H1 (cell line): Measurements from ENCODE around the gene LLGL2. TPM values are rescaled to one million over a fixed set of nuclear protein-coding genes. Genes with fewer than 3 reads are reported as not detected.

ENCODE experiments used
- CTCF ChIA-PET: fragments of 300-600 bp; sonication (Branson Sonifier 250); formaldehyde crosslinking; loops from one replicate; lab custom pipeline; 2021; ENCODE audit not compliant: partially characterized antibody; lab: Charles Lee
- POLR2A ChIA-PET: fragments of 300-600 bp; sonication (Branson Sonifier 250); formaldehyde crosslinking; loops from one replicate; lab custom pipeline; 2021; ENCODE audit warnings: inconsistent platforms; ENCODE audit not compliant: partially characterized antibody; lab: Charles Lee
- DNase-seq, 2 experiments: peaks; one replicate each; pipeline versions ENCODE4 v3.0.0 to v3.0.0-alpha.2; 2010 to 2022; ENCODE audit warnings: low spot score in 2 of 2, low read depth in 1 of 2, mixed read lengths in 1 of 2
- FAIRE-seq: peaks from 2 replicates; lab custom pipeline; 2011; peaks lifted over from hg19 to GRCh38; lab: Jason Lieb, UNC
- H2AFZ ChIP-seq: 2 replicates; pipeline ENCODE4 v1.8.1; 2012; ENCODE audit warnings: low read length, inconsistent platforms
- H2AK5ac ChIP-seq: 2 replicates; pipeline ENCODE4 v1.6.1; 2013; ENCODE audit warnings: low read depth, low read length
- H2BK120ac ChIP-seq: replicated peaks from 2 replicates; pipeline ENCODE3; 2013; ENCODE audit warnings: low read depth, low read length, inconsistent platforms
- H2BK12ac ChIP-seq: 2 replicates; pipeline ENCODE4 v1.6.1; 2013; ENCODE audit warnings: low read depth, low read length
- H2BK15ac ChIP-seq: 2 replicates; pipeline ENCODE4 v1.6.1; 2013; ENCODE audit warnings: low read length
- H2BK20ac ChIP-seq: 2 replicates; pipeline ENCODE4 v1.6.1; 2013; ENCODE audit warnings: low read length
- H2BK5ac ChIP-seq: 2 replicates; pipeline ENCODE4 v1.6.1; 2013; ENCODE audit warnings: low read depth, low read length
- H3K14ac ChIP-seq: 2 replicates; pipeline ENCODE4 v1.6.1; 2013; ENCODE audit warnings: inconsistent platforms; ENCODE audit not compliant: insufficient read length
- H3K18ac ChIP-seq: 2 replicates; pipeline ENCODE4 v1.6.1; 2013; ENCODE audit warnings: low read length; ENCODE audit errors: extremely low read depth
- H3K23ac ChIP-seq: 2 replicates; pipeline ENCODE4 v1.6.1; 2013; ENCODE audit warnings: inconsistent platforms; ENCODE audit not compliant: insufficient read length
- H3K23me2 ChIP-seq: 2 replicates; pipeline ENCODE4 v1.6.1; 2013; ENCODE audit warnings: low read depth, low read length
- H3K27ac ChIP-seq: 2 replicates; pipeline ENCODE4 v1.6.1; 2011; ENCODE audit warnings: low read depth, low read length, inconsistent platforms
- H3K27me3 ChIP-seq, 4 experiments: replicated peaks in 1 of 4; 1 replicate in 1 of 4; 2 replicates in 3 of 4; pipeline versions ENCODE4 v1.6.1 to v1.8.1; 2011 to 2013; ENCODE audit warnings: low read length in 3 of 4, mild to moderate bottlenecking in 3 of 4, inconsistent platforms in 2 of 4, mixed read lengths in 2 of 4, moderate library complexity in 1 of 4; ENCODE audit not compliant: control insufficient read depth in 3 of 4, insufficient read depth in 3 of 4; ENCODE audit errors: extremely low read depth in 1 of 4
- H3K36me3 ChIP-seq, 4 experiments: 2 replicates each; pipeline versions ENCODE4 v1.6.1 to v1.8.1; 2011 to 2013; ENCODE audit warnings: mild to moderate bottlenecking in 4 of 4, low read length in 3 of 4, moderate library complexity in 2 of 4, control low read depth in 1 of 4, inconsistent platforms in 1 of 4; ENCODE audit not compliant: insufficient read depth in 4 of 4, control insufficient read depth in 2 of 4
- H3K4ac ChIP-seq: replicated peaks from 2 replicates; pipeline ENCODE3; 2013; ENCODE audit warnings: low read length, low read depth, mixed read lengths, inconsistent platforms; ENCODE audit not compliant: insufficient read length
- H3K4me1 ChIP-seq, 4 experiments: replicated peaks in 1 of 4; 1 replicate in 1 of 4; 2 replicates in 3 of 4; pipeline versions ENCODE4 v1.6.1 to v1.8.1; 2011 to 2013; ENCODE audit warnings: low read length in 3 of 4, inconsistent platforms in 2 of 4, mixed read lengths in 1 of 4; ENCODE audit not compliant: insufficient read depth in 4 of 4, control insufficient read depth in 3 of 4
- H3K4me2 ChIP-seq, 2 experiments: 2 replicates each; pipeline versions ENCODE4 v1.6.1 to v1.8.1; 2011 to 2013; ENCODE audit warnings: low read depth in 2 of 2, low read length in 2 of 2, control low read depth in 1 of 2, inconsistent platforms in 1 of 2, mild to moderate bottlenecking in 1 of 2; ENCODE audit not compliant: insufficient read depth in 1 of 2
- H3K4me3 ChIP-seq, 4 experiments: fragments of 200-600, 300-600 bp in 1 of 4; sonication (generic), shearing (Covaris generic), sonication (Bioruptor Twin) in 1 of 4; 2 replicates each; pipeline versions ENCODE4 v1.5.1 to v1.8.1; 2011 to 2016; ENCODE audit warnings: low read length in 4 of 4, low read depth in 3 of 4, control low read depth in 2 of 4, inconsistent platforms in 2 of 4, mild to moderate bottlenecking in 2 of 4, mixed read lengths in 1 of 4, moderate library complexity in 1 of 4; ENCODE audit not compliant: insufficient read depth in 2 of 4; ENCODE audit errors: extremely low read depth in 1 of 4
- H3K56ac ChIP-seq: replicated peaks from 2 replicates; pipeline ENCODE3; 2013; ENCODE audit warnings: low read depth, mild to moderate bottlenecking, mixed read lengths, low read length, inconsistent platforms; ENCODE audit not compliant: insufficient read length
- H3K79me1 ChIP-seq: 2 replicates; pipeline ENCODE4 v1.6.1; 2013; ENCODE audit warnings: low read depth, low read length, control low read depth
- H3K79me2 ChIP-seq, 2 experiments: 2 replicates each; pipeline versions ENCODE4 v1.6.1 to v1.8.1; 2012 to 2013; ENCODE audit warnings: low read length in 2 of 2, mild to moderate bottlenecking in 2 of 2, inconsistent platforms in 1 of 2; ENCODE audit not compliant: insufficient read depth in 2 of 2, control insufficient read depth in 1 of 2
- H3K9ac ChIP-seq, 4 experiments: replicated peaks in 1 of 4; 1 replicate in 1 of 4; 2 replicates in 3 of 4; pipeline versions ENCODE4 v1.6.1 to v1.8.1; 2011 to 2013; ENCODE audit warnings: low read depth in 3 of 4, low read length in 3 of 4, control low read depth in 2 of 4, mild to moderate bottlenecking in 2 of 4, moderate library complexity in 2 of 4, inconsistent platforms in 1 of 4; ENCODE audit errors: extremely low read depth in 1 of 4
- H3K9me3 ChIP-seq, 2 experiments: 2 replicates each; pipeline versions ENCODE4 v1.6.1 to v1.8.1; 2012 to 2013; ENCODE audit warnings: mild to moderate bottlenecking in 2 of 2, moderate library complexity in 2 of 2, control low read depth in 1 of 2, inconsistent platforms in 1 of 2, low read depth in 1 of 2, low read length in 1 of 2, mixed read lengths in 1 of 2; ENCODE audit not compliant: insufficient read depth in 2 of 2
- H4K20me1 ChIP-seq, 2 experiments: replicated peaks in 1 of 2; 2 replicates each; pipeline versions ENCODE3 to v1.8.1; 2011 to 2013; ENCODE audit warnings: inconsistent platforms in 2 of 2, low read length in 2 of 2, mild to moderate bottlenecking in 1 of 2; ENCODE audit not compliant: insufficient read depth in 2 of 2, control insufficient read depth in 1 of 2
- H4K5ac ChIP-seq: 2 replicates; pipeline ENCODE4 v1.6.1; 2013; ENCODE audit warnings: low read length, low read depth, mixed read lengths, inconsistent platforms; ENCODE audit not compliant: insufficient read length
- H4K8ac ChIP-seq: 2 replicates; pipeline ENCODE4 v1.8.0; 2013; ENCODE audit warnings: mild to moderate bottlenecking, moderate library complexity, low read length, inconsistent platforms; ENCODE audit not compliant: insufficient read depth; ENCODE audit errors: extremely low read depth
- H4K91ac ChIP-seq: replicated peaks from 2 replicates; pipeline ENCODE3; 2013; ENCODE audit warnings: low read length, mixed read lengths, inconsistent platforms; ENCODE audit not compliant: insufficient read length
- CBX5 ChIP-seq: fragments of 300-800, 300-1000 bp; sonication (generic); IDR thresholded peaks from 2 replicates; pipeline ENCODE4 v1.7.1; 2016; ENCODE audit warnings: antibody characterized with exemption, low read length, low read depth
- CBX8 ChIP-seq: fragments of 300-800, 300-1000 bp; sonication (generic); IDR thresholded peaks from 2 replicates; pipeline ENCODE4 v1.7.1; 2016; ENCODE audit warnings: low read depth, low read length, borderline replicate concordance
- CEBPB ChIP-seq: IDR thresholded peaks from 2 replicates; pipeline ENCODE4 v1.6.1; 2012; ENCODE audit warnings: low read depth, low read length
- HDAC2 ChIP-seq, 2 experiments: fragments of 300-600 bp in 1 of 2; sonication (generic) in 1 of 2; IDR thresholded peaks; 2 replicates each; pipeline ENCODE4 v1.6.1; 2011 to 2012; ENCODE audit warnings: low read depth in 2 of 2, low read length in 2 of 2, mild to moderate bottlenecking in 2 of 2, moderate library complexity in 2 of 2, borderline replicate concordance in 1 of 2, inconsistent platforms in 1 of 2
- HDAC6 ChIP-seq: IDR thresholded peaks from one replicate; pipeline ENCODE4 v1.7.1; 2012; ENCODE audit warnings: low read depth, mild to moderate bottlenecking, inconsistent platforms, low read length, moderate library complexity
- SIRT6 ChIP-seq: IDR thresholded peaks from one replicate; pipeline ENCODE4 v1.7.1; 2012; ENCODE audit warnings: low read length, inconsistent platforms
- WGBS, 2 experiments: shearing (Covaris generic) in 1 of 2; methylation state at CpG; one replicate each; pipeline versions ENCODE4 v1.1.6 to v1.1.7; 2013 to 2015; ENCODE audit warnings: low lambda C conversion rate in 2 of 2, mixed read lengths in 2 of 2, inconsistent platforms in 1 of 2, low coverage in 1 of 2, missing lambda C conversion rate in 1 of 2; ENCODE audit not compliant: insufficient replicate concordance in 2 of 2, insufficient coverage in 1 of 2, insufficient read length in 1 of 2; ENCODE audit errors: extremely low coverage in 1 of 2, missing lambda C conversion rate in 1 of 2; 5-methylcytosine and 5-hydroxymethylcytosine counted together
- polyA plus RNA-seq, 7 experiments: library from polyadenylated mRNA; depleted of rRNA in 3 of 7; stranded (reverse) in 5 of 7; unstranded in 2 of 7; fragments of >200 nt in 5 of 7; fragments of 200-250 nt in 2 of 7; gene quantifications; 1 replicate in 5 of 7; 2 replicates in 1 of 7; 4 replicates in 1 of 7; pipeline versions ENCODE4 v1.2.1 to v1.2.3, GENCODE V29; 2011 to 2013; ENCODE audit warnings: missing spikeins in 2 of 7, mixed read lengths in 2 of 7
- total RNA-seq: library from RNA; stranded (reverse); fragmentation: NEBNext Ultra II Directional; extraction: Animal tissue kit (Norgen Biotek cat#: 25700); gene quantifications from 2 replicates; pipeline ENCODE4 v1.2.1, GENCODE V29; 2021

Gene LLGL2
- total and polyA plus RNA-seq, 2 of the 8 experiments (the other 6 are each of a cell fraction or from before 2014, with no cell fraction given): 64.5 to 77.1 TPM

GRCh38 chr17:75496005-75496404, 29.5 kb upstream of the LLGL2 start:
- H2AK5ac ChIP-seq: no peak overlapping the region
- no peaks in the 10 kb centered on the region for H3K23me2 ChIP-seq
- no peak overlapping the region for H3K9ac ChIP-seq
- no peaks in the 10 kb centered on the region for H3K79me1 ChIP-seq
- 75% methylated on average over 9 of the region's 11 CpGs; no CpG with 5 or more reads in 1 of the 2 experiments for WGBS, 2 experiments
- FAIRE-seq (no peak), DNase-seq (no peak)
- no peak overlapping the region for H4K91ac ChIP-seq
- H2AFZ ChIP-seq: no peak overlapping the region
- H3K27ac ChIP-seq: no peak overlapping the region
- no peaks in the 10 kb centered on the region; a peak in 1 of 7 replicates for H3K4me1 ChIP-seq
- no peak overlapping the region for H3K4ac ChIP-seq
- no peaks in the 10 kb centered on the region for H3K9me3 ChIP-seq
- peaks cover 0 to 10% of the 10 kb centered on the region in 2 experiments for H4K20me1 ChIP-seq
- TF ChIP-seq HDAC6: no peak
- no peak for TF ChIP-seq CBX8
- TF ChIP-seq CBX5: no peak
- TF ChIP-seq SIRT6: no peak
- TF ChIP-seq HDAC2 (IDR thresholded peaks at IDR 0.05; ENCODE audit: borderline replicate concordance in 1 of 2, low read depth in 2 of 2, low read length in 2 of 2): no peak
- no peak for TF ChIP-seq CEBPB
- no peak overlapping the region for H3K56ac ChIP-seq
- H2BK120ac ChIP-seq: no peak overlapping the region
- no peak overlapping the region for H2BK5ac ChIP-seq
- no peak overlapping the region for H4K8ac ChIP-seq
- no peak overlapping the region for H2BK12ac ChIP-seq
- no peak overlapping the region for H2BK20ac ChIP-seq
- no peak overlapping the region for H4K5ac ChIP-seq
- H3K4me3 ChIP-seq: no peak overlapping the region
- ChIA-PET POLR2A (interaction anchor here (1.2 to 1.6 kb wide), 3 partner anchors 9 to 39 kb away, joined by 3 to 5 read pairs (median 5); partner anchors contain the start of gene TMEM94), CTCF (interaction anchor here (1.2 to 7.3 kb wide), 3 partner anchors 10 to 254 kb away, joined by 3 to 39 read pairs (median 4); no protein-coding TSS in a partner anchor)
- no peak overlapping the region for H2BK15ac ChIP-seq
- no peak overlapping the region for H3K4me2 ChIP-seq
- peaks cover 3 to 11% (median 9%) of the 10 kb centered on the region in 4 experiments; a peak in 5 of 8 replicates for H3K36me3 ChIP-seq
- H3K27me3 ChIP-seq: no peaks in the 10 kb centered on the region
- H3K23ac ChIP-seq: no peak overlapping the region
- no peak overlapping the region for H3K14ac ChIP-seq
- H3K18ac ChIP-seq: no peak overlapping the region
- H3K79me2 ChIP-seq: no peaks in the 10 kb centered on the region
